Kidney capillary endothelial cell (primary cell): ENCODE data around the gene ELAVL3.

Experiments
- DNase-seq: peaks from one replicate; pipeline ENCODE4 v3.0.0-alpha.2; 2018; ENCODE audit warnings: low spot score

Gene ELAVL3

DNA sequence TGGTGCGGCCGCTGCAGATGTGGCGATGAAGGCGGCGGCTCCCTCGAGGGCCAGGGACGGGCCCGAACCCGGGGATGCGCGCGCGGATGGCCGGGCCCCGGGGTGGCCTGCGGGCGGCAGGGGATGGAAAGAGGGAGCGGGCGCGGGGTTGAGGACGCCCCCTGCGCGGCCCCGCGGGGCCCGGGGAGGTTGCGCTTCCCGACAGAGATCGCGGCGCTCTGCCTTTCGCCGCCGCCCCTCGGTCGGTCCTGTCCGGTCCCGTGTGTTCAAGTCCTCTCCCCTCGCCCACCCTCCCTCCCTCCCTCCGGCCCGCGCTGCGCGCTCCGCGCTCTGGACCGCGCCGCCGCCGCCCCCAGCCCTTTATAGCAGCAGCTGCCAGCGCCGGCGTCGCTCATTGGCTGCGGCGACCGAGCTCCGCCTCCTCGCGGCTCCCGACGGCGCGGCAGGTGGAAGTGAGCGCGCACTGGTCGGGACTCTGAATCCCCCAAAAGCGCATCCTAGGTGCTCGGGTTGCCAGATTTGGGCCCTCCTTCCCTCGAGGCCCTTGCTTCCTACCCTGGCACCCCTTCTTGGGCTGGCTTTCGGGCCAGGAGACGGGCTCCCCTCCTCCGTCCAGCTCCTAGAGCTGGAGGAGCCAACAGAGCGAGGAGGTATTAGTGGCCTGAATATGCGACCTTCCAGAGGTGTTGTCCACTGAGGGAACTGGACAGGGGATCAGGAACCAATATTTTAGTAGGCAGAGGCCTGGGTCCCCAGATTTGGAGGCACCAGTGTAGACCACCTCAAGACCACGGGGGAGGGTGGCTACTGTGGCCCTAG lies at the start of gene ELAVL3:
ELAVL3 (minus strand) TSS at position 332 of the 819 bp plus-strand sequence. CDS start 438 bp downstream, outside the sequence.
- DNase-seq = no peak

DNA sequence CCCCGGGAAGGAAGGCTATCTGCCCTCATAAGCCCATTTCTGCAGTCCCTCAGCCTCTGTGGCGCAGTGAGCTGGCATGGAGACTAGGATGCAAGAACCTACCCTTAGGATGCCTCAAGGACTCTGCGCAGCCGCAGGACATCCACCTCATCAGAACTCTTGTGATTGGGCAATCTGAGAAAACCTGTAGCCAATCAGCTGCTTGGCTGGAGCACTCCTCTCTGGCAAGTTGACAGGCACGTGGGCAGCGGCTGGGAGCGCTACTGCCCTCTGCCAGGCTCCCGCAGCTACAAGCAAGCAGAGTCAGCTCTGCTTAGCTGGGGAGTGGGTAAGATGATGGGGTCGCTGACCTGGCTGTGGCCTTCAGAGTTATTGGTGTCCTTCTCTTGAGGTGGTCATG lies 49.6 kb upstream of the ELAVL3 start:
- DNase-seq = peak; percentile 46

DNA sequence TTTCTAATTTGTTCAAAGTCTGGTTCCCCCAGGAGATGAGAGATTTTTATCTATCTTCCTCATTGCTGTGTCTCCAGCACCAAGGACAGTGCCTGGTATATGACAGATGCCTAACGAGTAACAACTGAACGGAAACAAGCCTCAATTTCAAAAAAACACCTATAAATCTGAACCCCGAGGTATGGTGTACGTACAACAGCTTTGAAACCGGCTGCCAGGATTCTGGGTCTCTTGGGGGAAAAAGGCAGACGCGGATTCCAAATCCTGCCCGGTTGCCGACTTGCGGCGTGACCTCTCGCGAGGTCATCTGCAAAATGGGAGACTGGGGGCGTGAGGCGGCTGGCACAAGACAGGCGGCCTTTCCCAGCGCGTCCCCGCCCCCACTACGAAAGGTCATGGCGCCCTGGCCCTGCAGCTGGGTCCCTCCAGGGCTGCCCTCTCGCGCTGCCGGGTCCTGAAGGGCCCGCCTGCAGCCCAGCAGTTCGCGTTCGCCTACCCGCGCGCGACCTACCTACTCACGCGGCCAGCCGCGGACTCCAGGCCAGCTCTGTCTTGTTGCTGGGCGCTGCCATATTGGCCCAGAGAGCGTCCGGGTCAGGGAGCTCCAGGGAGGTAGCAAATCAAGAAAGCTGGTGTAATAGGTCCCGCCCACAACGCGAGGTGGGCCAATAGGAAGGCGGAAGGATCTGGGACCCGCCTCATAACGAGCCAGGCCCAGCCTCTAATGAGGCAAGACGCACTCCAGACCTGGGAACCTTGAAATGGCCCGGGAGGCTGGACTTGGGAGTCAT lies 47.9 kb upstream of the ELAVL3 start, which contains the start of gene ECSIT:
ECSIT (minus strand) TSS at position 584 of the 791 bp plus-strand sequence. CDS start 9,964 bp downstream, outside the sequence.
- DNase-seq = peak; percentile 99

DNA sequence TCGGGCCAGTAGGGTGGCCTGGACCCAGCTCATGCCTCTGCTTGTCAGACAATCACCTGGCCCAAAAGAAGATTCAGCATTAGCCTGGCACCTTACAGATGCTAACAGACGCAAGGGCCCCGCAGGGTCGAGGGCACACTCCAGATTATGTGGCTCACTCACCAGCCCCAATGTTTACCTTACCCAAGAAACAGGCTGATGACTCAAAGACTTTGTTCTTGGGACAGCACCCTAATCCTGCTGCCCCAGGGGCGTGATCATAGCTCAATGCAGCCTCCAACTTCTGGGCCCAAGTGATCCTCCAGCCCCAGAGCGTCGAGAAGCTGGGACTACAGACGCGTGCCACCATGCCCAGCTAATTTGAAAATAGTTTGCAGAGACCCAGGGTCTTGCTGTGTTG lies 38.3 kb upstream of the ELAVL3 start:
- no peak for DNase-seq

DNA sequence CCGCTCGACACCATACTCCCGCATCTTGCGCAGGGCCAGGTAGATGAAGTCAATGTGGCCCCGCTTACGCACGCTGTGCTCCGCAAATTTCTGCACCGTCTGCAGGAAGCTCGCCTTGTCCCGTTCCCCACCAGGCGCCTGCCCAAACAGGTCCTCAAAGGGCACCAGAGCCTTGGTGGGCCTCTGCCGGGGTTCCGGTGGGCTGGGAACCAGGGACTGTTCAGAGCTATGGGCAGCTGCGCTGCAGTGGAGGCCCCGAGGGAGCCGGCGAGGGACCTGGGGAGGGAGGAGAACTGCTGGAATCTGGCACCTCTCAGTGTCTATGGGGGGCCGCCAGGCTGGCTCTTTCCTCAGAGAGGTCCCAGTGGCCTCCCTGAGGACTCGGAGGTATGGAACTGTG lies 33.1 kb upstream of the ELAVL3 start:
- DNase-seq = no peak

DNA sequence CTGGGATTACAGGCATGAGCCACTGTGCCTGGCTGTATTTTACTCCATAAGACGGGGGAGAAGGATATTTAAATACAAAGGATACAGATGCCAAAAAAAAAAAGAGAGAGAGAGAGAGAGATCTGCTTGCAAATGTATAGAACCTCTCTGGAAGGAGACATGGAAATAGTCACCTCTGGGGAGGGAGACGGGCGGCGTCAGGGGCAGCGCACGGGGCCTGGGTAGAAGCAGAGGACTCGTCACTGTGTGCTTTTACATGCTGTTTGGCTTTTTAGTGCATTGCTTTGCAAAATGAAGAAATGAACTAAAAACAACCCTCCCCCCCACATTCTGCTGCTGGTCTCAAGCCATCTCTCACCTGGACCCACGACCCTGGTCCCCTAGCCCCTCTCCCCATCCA lies 29.6 kb upstream of the ELAVL3 start:
- no peak for DNase-seq

DNA sequence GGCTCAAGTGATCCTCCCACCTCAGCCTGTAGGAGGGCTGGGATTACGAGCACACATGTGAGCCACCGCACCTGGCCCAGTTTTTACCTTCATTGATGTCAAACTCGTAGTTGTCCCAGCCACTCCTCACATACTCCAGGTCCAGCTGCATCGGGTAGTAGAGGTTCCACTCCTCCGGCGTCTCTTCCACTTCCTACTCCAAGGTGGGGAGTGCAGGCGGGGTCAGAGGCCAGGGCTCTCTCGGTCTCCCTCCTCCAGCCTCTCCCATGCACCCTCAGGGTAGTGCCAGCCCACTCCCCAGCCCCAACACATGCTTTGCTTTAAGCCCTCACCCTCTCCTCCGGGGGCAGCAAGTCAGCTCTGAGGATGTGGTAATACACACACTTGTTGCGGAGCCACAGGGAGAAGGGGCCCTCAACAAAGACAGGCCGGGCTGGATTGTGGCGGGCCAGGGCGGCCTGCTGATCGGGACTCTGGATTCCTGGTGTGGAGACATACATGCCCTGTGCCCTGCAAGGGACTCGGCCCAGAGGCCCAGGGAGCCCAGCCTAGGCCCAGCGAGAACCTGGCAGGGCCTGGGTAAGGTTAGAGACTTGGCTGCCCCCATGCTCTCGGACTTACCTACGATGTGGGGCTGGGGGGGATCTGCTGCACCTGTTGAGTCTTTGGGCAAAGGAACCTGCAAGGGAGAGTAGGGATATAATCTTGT lies 26.7 kb upstream of the ELAVL3 start:
- DNase-seq = no peak

DNA sequence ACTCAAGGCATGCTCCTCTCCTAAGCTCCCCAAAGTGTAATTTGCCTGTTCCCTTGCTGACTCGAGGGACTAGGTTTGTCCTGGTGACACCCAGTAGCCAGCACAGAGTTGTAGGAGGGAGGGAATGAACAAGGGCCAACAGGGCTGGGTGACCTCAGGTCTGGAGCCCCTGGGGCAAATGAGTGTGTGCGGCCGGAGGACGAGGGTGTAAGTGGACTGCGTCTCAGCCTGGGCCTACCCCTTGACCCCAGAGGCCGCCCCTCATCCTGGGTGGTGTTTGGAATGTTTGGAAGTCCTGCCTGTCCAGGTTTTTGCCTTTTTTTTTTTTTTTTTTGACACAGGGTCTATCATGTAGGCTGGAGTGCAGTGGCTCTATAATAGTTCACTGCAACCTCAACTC lies 26.1 kb upstream of the ELAVL3 start:
- no peak for DNase-seq

DNA sequence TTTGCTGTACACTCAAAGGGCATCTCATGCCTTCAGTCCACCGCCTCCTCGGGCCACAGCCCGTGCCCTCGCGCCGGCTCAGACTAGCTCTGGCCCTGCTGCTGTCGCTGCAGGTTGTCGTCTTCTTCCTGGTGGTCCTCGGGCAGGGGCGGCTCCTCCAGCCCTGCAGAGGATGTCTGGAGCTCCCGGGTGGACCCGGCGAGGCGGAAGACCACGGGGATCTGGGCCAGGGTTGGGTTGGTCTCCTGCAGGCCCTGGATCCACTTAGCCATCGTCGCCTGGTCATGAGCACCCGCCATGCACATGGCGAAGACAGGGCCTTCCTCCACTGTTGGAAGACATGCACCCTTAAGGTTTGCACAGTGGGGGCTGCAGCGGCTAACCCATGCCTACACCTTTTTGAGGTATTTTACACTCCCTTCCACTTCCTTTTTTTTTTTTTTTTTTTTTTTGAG lies 25.3 kb upstream of the ELAVL3 start:
- DNase-seq = no peak

DNA sequence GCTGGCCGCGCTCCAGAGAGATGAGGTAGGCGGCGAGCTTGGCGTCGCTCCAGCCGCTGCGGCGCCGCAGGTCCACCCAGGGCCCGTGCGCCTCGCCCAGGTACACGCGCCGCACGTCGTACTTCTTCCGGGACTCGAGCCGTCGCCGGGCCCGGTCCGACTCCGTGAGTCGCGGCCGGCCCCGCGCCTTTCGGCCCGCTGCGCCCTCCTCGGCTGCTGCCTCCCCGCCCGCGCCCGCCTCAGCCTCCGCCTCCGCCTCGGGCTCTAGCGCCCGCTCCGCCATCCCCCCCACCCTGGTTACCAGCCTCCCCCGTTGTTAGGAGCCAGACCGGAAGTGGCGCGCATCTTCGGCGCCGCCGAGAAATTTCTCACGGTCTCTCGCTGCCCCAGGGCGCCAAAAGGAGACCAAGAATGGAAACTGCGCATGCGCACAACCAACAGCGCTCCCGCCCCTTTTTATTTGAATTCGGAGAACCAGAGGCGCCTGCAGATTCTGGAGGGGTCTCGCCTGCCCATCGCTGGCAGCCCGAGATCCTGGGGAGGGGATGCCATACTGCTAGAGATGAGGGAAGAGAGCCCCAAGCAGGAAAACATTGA lies 24.8 kb upstream of the ELAVL3 start, which contains the start of gene ZNF653:
ZNF653 (minus strand) TSS at position 336 of the 597 bp plus-strand sequence; CDS start at position 283, 53 bp downstream.
- peak; percentile 91 for DNase-seq

DNA sequence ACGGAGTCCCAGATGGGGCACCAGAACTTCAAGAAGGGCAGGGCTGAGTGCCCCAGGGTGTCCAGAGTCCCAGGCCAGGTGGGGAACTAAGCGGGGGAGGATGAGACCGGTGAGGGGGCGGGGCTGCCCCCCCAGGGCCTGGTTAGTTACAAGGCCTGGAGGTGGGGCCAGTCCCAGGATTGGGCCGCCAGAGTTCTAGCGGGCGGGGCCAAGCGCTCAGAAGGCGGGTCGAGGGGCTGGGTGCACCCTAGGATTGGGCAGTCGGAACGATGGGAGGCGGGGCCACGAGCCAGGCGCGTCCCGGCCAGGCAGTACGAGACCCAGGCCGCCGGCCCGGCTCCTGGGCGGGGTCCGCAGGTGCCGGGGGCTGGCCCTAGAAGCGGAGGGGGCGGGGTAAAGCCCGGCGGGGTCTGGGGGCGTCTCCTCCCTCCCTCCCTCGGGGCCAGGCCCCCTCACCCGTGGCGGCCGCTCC lies 24.2 kb upstream of the ELAVL3 start:
- DNase-seq = peak; percentile 83

DNA sequence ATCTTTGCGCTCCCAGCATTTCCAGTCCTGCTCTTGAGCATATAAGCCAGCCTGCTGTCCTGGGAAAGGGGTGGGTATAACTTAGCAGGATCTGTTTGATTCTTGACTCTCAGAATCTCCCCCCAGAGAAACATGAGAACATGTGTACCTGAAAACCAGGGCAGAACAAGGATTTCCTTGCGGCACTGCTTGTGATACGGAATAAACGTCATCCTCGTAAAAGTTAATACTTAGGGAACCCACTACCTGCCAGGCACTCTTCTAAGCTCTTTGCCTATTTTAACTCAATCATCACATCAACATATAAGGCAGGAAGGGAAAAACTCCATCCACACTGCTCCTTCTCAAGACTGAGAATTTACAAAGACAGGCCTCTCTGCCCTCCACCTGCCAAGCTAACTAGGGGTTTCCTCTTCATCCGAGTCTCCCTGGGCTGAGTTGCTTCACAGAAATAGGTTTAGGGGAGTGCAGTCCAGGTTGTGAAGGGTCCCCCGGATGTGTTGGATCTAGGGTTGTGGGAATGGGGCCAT lies 23.7 kb upstream of the ELAVL3 start:
- DNase-seq = no peak

DNA sequence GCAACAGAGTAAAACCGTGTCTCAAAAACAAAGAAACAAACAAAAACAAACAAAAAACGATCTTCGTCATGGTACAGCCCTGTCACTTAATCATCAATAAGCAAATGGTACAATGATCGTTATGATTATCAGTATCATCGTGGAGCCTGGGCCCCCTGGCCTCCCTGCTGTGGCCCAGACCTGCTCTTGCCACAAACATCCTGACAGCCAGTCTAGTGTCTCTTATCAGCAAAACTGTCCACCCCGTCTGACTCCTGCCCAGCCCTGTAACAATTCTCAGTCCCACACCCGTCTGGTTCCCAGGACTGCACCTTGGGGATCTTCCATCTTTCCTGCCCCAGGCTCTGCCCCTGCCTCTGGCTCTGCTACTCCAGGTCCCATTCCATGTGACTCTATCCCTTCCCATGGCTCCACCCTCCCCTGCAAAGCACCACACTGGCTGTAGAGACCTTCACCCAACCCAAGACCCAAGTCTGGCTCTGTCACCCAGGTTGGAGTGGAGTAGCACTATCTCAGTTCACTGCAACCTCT lies 19.1 kb upstream of the ELAVL3 start:
- no peak for DNase-seq

DNA sequence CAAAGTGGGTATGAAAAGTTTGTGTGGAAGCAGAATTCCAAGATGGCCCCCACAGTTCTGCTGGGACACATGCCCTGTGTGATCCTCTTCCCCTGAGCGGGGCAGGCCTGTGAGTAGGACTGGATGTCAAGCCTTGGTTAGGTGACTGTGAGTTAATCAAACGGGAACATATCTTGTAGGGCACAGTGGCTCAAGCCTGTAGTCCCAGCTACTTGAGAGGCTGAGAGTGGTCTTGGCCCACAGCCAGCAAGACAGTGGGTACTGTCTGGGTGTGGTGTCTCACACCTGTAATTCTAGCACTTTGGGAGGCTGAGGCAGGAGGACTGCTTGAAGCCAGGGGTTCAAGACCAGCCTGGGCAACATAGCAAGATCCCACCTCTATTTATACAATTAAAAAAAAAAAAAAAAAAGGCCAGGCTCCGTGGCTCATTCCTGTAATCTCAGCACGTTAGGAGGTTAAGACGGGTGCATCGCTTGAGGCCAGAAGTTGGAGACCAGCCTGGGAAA lies 18.4 kb upstream of the ELAVL3 start:
- no peak for DNase-seq

DNA sequence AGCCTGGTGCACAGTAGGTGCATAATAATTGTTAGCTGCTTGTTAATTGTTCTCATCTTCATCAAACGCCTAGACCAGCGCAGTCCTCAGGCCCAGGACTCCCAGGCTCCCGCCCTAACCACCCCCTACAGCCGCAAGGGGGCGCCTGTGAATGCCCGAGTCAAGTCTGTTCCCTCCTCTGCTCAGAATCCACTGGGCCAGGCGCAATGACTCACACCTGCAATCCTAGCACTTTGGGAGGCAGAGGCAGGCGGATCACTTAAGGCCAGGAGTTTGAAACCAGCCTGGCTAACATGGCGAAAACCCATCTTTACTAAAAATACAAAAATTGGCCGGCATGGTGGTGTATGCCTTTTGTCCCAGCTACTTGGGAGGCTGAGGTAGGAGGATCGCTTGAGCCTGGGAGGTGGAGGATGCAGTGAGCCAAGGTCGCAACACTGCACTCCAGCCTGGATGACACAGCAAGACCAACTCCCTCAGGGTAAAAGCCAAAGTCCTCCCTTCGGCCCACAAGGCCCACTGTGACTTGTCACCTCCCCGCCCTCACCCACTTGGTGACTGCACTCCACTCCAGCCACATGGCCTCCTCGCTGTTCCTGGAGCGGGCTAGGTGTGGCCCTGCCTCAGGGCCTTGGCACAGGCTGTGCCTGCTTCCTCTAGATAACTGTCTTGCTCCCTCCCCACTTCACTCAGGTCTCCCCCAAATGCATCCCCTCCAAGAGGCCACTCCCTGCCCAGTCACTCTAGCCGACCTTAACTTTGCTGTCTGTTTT lies 15.7 kb upstream of the ELAVL3 start:
- peak; percentile 74 for DNase-seq

DNA sequence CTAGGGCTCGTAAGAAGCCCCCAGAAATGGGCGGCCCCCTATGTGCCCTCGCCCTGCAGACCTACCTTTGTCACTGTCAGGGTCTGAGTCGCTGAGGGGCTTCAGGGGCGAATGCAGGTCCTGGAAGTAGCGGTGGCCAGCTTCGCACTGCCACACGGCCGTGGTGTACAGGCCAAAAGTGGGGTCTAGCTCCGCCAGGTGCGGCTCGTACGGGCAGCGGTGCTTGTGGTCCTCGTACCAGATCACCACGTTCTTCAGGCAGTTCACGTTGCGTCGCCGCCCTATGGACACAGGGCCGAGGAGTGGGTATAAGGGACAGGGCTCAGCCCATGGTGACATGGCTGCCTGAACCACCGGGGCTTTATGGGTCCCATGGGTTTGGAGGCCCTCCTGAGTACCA lies 15.0 kb upstream of the ELAVL3 start:
- DNase-seq = no peak

DNA sequence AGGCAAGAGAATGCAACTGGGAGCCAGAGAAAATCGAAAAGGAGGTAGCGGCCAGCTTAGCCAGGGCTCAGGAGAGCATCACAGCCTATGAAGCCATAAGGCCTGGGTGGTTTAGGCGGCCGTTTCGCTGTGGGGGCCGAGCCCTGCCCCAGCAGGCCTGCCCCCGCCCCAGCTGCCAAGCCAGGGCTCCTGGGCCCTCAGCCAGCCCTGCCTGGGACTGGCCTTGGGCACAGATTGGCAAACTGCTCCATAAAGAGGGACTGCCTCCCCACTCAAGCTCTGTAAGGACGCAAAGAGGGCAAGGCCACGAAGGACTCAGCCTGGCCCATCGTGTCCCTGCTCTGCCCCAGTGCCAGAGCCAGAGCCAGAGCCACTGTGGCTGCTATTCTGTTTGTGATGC lies 14.6 kb upstream of the ELAVL3 start:
- DNase-seq = no peak

DNA sequence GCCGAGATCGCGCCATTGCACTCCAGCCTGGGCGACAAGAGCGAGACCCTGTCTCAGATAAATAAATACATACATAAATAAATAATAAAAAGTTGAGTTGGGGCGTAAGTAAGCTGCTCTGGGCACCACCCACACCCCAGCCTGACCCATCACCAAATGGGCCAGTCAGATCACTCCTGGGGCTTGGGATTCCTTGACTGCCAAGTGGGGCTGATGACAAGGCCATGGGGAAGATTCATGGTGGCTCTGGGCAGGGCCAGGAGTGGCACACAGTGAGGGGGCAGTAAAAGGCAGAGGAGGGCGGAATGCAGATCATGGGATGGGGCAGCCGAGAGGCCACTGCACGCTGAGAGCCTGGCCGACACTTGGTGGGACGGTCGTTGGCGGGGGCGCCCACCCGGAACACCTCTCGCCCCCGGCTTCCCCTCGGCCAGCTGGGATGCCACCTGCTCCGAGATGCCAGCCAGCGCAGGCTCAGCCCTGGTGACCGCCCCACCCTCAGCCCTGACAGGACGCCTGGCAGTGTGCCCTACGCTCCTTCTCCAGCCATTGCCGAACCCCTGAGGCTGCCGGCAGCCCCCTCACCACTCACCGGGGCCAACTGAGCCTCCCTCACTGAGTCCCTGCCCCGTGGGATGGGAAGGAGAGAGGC lies 13.9 kb upstream of the ELAVL3 start:
- DNase-seq = no peak

DNA sequence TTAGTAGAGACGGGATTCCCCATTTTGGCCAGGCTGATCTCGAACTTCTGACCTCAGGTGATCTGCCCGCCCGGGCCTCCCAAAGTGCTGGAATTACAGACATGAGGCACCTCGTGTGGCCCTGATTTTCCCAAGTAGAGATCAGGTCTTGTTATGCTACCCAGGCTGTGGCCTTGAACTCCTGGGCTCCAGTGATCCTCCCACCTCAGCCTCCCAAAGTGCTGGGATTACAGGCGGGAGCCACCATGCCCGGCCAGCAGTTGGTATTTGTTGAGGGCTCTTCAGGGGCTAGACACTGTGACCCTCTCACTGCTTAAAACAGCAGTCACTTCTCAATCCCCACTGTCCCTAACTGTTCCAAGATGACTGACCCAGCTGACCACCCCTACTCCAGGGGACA lies 8.5 kb upstream of the ELAVL3 start:
- DNase-seq = no peak
